Suprapubic skin (tissue), 4 donors: Measurements from ENCODE around the gene COL17A1.

Experiments
- CTCF ChIP-seq, 2 donors: fragments of 200-600 bp in 1 of 2; fragments of 450-650 bp in 1 of 2; sonication (generic) in 1 of 2; IDR thresholded peaks; one replicate each; pipeline ENCODE4 v1.5.1; 2016 to 2019; ENCODE audit warnings: antibody characterized with exemption in 2 of 2, mild to moderate bottlenecking in 1 of 2, moderate library complexity in 1 of 2
- EP300 ChIP-seq: sonication (generic); formaldehyde crosslinking; IDR thresholded peaks from one replicate; pipeline ENCODE4 v1.6.1; 2017; ENCODE audit warnings: antibody characterized with exemption
- POLR2AphosphoS5 ChIP-seq, 3 donors: sonication (generic); formaldehyde crosslinking; IDR thresholded peaks; one replicate each; pipeline ENCODE4 v1.6.1; 2017; ENCODE audit warnings: antibody characterized with exemption in 3 of 3

- TF ChIP-seq POLR2AphosphoS5 (IDR thresholded peaks at IDR 0.05) (no peak), EP300 (no peak), CTCF (IDR thresholded peaks at IDR 0.05) (no peak)
Measured at GRCh38 chr10:104002911-104003310, 82.8 kb downstream of the COL17A1 start.
